ENCODE results near the gene PLXNA3. TPM values are rescaled to one million over a fixed set of nuclear protein-coding genes. Genes with fewer than 3 reads are reported as not detected.

PLXNA3 gene
- total RNA-seq, 1 experiment from 2014 or later = 89.3 TPM

DNA sequence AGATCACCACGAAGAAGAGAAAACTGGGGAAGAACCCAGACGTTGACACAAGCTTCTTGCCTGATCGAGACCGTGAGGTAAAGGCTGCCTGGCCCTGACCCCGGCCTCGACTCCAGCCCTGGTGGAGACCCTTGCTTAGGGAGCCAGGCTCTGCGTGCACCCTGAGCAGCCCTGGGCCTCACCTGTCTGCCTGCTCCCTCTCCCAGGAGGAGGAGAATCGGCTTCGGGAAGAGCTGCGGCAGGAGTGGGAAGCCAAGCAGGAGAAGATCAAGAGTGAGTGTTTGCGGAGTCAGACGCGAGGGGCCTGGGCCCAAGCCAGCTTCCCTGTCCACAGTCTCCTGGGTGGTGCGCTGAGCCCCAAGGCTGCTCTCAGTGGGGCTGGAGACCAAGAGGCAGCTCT, 9.6 kb upstream of the PLXNA3 start (continued):
- TF ChIP-seq RAD21 (IDR thresholded peaks at IDR 0.05; ENCODE audit: low read depth) = no peak
- no peak for TF ChIP-seq POLR2AphosphoS5 (IDR thresholded peaks at IDR 0.05; ENCODE audit: low read depth, low read length)
- TF ChIP-seq JUND (IDR thresholded peaks at IDR 0.05) = no peak
- TF ChIP-seq POLR2A (IDR thresholded peaks at IDR 0.05; ENCODE audit: borderline replicate concordance, extremely low read depth, insufficient read depth, insufficient read length) = no peak

DNA sequence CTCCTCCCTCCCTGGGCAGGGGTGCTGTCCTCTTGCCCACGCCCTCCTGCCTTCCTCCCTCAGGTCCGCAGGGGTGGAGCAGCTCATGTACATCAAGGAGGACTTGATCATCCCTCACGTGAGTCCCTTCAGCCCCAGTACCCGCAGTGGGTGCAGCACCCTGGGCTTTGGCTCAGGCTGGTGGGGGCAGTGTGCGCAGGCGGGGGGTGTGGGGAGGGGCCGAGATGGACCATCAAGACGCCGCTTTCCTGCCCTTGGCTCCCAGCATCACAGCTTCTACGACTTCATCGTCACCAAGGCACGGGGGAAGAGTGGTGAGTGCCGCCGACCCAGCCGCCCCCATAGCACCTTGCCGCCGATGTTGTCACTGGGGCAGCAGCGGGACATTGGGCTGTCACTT, 8.5 kb upstream of the PLXNA3 start:
- H3K79me2 ChIP-seq (ENCODE audit: insufficient read depth, low read length) = peaks cover 5% of the 10 kb centered on the region; the same call in 1 of the 2 replicates
- no peaks in the 10 kb centered on the region for H3K36me3 ChIP-seq (ENCODE audit: control insufficient read depth in 1 of 2, insufficient read depth in 2 of 2, low read length in 2 of 2)
- no peak overlapping the region for H3K4me3 ChIP-seq (replicated peaks in 1 of 2; ENCODE audit: low read depth in 1 of 2, low read length in 2 of 2)
- no peaks in the 10 kb centered on the region for H3K9me2 ChIP-seq (ENCODE audit: insufficient read depth)
- intact Hi-C loops (cut with micrococcal nuclease) = no loop called here
- H3K27me3 ChIP-seq (ENCODE audit: insufficient read depth, low read length) = no peaks in the 10 kb centered on the region
- H4K20me1 ChIP-seq (ENCODE audit: insufficient read depth) = no peaks in the 10 kb centered on the region
- H3K9me3 ChIP-seq (ENCODE audit: control insufficient read depth in 1 of 2, insufficient read depth in 1 of 2, low read depth in 1 of 2, low read length in 2 of 2) = no peaks in the 10 kb centered on the region
- DNase-seq (ENCODE audit: low read depth, low spot score) = no peak
- ATAC-seq = no peak
- H3K4me2 ChIP-seq (ENCODE audit: low read length) = no peak overlapping the region
- peaks cover 6 to 7% of the 10 kb centered on the region in 2 experiments; a peak in 3 of 4 replicates for H3K4me1 ChIP-seq (ENCODE audit: control insufficient read depth in 1 of 2, insufficient read depth in 2 of 2, low read length in 2 of 2)
- H3K9ac ChIP-seq (ENCODE audit: low read length) = no peak overlapping the region
- no TSS peak for BruUV-seq (replicated peaks)
- CTCF ChIA-PET = no interaction called here
- POLR2A ChIA-PET = no interaction called here
- no peak overlapping the region for H3K27ac ChIP-seq (ENCODE audit: low read depth, low read length)
- H2AFZ ChIP-seq (ENCODE audit: low read depth, low read length, poor library complexity, severe bottlenecking) = no peak overlapping the region
- RAD21 ChIA-PET (ENCODE audit: low non-redundant PET in 1 of 2, low total read pairs in 2 of 2, uncharacterized antibody in 2 of 2, unreplicated experiment in 2 of 2) = no interaction called here
- TF ChIP-seq POLR2A (IDR thresholded peaks at IDR 0.05; ENCODE audit: borderline replicate concordance, extremely low read depth, insufficient read depth, insufficient read length) (no peak), SIN3A (IDR thresholded peaks at IDR 0.05; ENCODE audit: low read depth) (no peak), TCF7L2 (IDR thresholded peaks at IDR 0.05; ENCODE audit: borderline replicate concordance, extremely low read depth, insufficient read depth, insufficient read length) (no peak)
- TF ChIP-seq, protein P1, sequence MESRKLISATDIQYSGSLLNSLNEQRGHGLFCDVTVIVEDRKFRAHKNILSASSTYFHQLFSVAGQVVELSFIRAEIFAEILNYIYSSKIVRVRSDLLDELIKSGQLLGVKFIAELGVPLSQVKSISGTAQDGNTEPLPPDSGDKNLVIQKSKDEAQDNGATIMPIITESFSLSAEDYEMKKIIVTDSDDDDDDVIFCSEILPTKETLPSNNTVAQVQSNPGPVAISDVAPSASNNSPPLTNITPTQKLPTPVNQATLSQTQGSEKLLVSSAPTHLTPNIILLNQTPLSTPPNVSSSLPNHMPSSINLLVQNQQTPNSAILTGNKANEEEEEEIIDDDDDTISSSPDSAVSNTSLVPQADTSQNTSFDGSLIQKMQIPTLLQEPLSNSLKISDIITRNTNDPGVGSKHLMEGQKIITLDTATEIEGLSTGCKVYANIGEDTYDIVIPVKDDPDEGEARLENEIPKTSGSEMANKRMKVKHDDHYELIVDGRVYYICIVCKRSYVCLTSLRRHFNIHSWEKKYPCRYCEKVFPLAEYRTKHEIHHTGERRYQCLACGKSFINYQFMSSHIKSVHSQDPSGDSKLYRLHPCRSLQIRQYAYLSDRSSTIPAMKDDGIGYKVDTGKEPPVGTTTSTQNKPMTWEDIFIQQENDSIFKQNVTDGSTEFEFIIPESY (IDR thresholded peaks at IDR 0.05; ENCODE audit: extremely low read depth, insufficient replicate concordance, low read length) = no peak
- TF ChIP-seq, protein P2, sequence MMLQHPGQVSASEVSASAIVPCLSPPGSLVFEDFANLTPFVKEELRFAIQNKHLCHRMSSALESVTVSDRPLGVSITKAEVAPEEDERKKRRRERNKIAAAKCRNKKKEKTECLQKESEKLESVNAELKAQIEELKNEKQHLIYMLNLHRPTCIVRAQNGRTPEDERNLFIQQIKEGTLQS (IDR thresholded peaks at IDR 0.05) = no peak
